ENCODE results near the gene DEPDC4.
A peak's percentile ranks its signal among the peaks of the same experiment; 100 is the strongest.

The DEPDC4 gene

DNA sequence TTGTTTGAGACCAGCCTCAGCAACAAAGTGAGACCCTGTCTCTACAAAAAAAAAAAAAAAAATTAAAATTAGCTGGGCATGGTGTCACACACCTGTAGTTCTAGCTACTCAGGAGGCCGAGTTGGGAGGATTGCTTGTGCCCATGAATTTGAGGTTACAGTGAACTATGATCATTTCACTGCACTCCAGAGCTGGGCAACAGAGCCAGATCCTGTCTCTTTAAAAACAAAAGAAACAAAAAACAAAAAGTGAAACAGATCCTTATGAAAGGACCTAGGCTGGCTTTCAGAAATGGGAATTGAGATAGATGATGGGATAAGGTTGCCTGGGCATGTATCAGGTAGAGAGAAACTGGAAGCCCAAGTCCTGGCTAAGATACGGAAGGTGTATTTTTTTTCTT is 52.4 kb downstream of the DEPDC4 start:
- no peak for TF ChIP-seq CTCF (IDR thresholded peaks at IDR 0.05; ENCODE audit: insufficient read depth, low read depth, low read length, missing control alignments)
- no peak overlapping the region for H3K4me3 ChIP-seq (ENCODE audit: low read depth, low read length)
- DNase-seq (ENCODE audit: low read depth), result no peak

- TF ChIP-seq CTCF (IDR thresholded peaks at IDR 0.05; ENCODE audit: insufficient read depth, low read depth, low read length, missing control alignments), result no peak
- H3K4me3 ChIP-seq (ENCODE audit: low read depth, low read length), result no peak overlapping the region
- no peak for DNase-seq (ENCODE audit: low read depth)
Measured at GRCh38 chr12:100213016-100213891, 53.6 kb downstream of the DEPDC4 start.

DNA sequence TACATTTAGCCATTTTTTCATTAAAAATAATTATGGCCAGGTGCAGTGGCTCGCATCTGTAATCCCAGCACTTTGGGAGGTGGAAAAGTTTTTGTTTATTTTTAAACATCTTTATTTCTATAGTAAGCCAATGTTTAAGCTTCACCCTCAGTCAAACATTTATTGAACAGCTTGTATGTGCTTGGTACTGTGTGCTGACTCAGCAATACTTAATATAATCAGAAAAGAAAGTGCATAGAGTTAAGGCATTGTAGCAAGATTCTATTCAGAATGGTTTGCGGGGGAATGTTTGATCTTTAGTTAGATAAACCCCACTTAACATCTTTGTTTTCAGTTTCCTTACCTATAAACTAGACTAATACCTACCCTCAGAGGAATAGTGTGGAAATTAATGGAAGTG is 55.2 kb downstream of the DEPDC4 start:
- no peak for DNase-seq (ENCODE audit: low read depth)
- no peak for TF ChIP-seq CTCF (IDR thresholded peaks at IDR 0.05; ENCODE audit: insufficient read depth, low read depth, low read length, missing control alignments)
- H3K4me3 ChIP-seq (ENCODE audit: low read depth, low read length), result no peak overlapping the region

DNA sequence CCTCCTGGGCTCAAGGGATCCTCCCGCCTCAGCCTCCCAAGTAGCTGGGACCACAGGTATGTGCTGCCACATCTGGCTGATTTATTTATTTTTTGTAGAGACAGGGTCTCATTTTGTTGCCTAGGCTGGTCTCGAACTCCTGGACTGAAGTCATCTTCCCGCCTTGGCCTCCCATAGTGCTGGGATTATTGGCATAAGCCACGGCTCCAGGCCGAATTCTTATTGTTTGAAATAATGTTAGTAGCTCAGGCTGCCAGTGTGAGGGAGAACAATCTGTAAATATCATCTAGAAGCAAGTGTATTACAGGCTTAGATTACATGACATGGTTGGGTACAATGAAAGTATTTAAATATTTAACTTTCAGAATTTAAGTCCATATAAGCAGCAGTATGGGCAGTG is 58.0 kb downstream of the DEPDC4 start:
- TF ChIP-seq CTCF (IDR thresholded peaks at IDR 0.05; ENCODE audit: insufficient read depth, low read depth, low read length, missing control alignments), result no peak
- no peak overlapping the region for H3K4me3 ChIP-seq (ENCODE audit: low read depth, low read length)
- DNase-seq (ENCODE audit: low read depth), result no peak

DNA sequence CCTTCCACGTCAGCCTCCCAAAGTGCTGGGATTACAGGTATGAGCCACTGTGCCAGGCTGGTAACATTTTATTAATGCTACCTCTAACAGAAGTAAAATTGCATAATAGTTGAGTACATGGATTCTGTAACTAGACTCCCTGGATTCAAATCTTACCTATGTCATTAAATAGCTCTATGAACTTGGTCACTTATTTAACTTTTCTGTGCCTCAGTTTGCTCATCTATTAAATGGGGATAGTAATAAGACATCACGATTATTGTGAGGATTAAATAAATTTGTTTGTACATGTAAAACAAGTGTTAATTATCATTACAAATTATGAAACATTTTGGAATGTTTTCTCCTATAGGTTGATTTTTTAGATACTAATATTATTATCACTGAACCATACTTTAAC is 59.6 kb downstream of the DEPDC4 start:
- H3K4me3 ChIP-seq (ENCODE audit: low read depth, low read length), result no peak overlapping the region
- no peak for DNase-seq (ENCODE audit: low read depth)
- TF ChIP-seq CTCF (IDR thresholded peaks at IDR 0.05; ENCODE audit: insufficient read depth, low read depth, low read length, missing control alignments), result no peak

DNA sequence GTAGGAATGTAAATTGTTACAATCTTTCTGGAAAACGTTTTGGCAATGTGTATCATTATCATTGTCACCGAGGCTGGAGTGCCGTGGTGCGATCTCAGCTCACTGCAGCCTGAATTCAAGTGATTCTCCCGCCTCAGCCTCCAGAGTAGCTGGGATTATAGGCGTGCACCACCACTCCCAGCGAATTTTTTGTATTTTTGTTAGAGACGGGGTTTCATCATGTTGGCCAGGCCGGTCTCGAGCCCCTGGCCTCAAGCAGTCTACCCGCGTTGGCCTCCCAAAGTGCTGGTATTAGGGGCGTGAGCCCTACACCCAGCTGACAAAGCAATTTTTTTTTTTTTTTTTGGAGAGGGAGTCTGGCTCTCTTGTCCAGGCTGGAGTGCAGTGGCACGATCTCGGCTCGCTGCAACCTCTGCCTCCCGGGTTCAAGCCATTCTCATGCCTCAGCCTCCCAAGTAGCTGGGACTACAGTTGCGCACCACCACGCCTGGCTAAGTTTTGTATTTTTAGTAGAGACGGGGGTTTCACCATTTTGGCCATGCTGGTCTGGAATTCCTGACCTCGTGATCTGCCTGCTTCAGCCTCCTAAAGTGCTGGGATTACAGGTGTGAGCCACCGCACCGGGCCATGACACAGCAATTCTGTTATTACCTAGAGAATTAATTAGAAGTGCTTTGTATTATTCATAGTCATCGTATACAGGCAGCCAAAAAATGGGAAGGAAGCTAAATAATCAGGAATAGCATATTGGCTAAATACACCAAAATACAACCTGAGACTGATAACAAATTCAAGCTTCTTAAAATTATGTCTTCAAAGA is 65.1 kb downstream of the DEPDC4 start:
- H3K4me3 ChIP-seq (ENCODE audit: low read depth, low read length), result peak overlapping the region; percentile 63
- TF ChIP-seq CTCF (IDR thresholded peaks at IDR 0.05; ENCODE audit: insufficient read depth, low read depth, low read length, missing control alignments), result no peak
- no peak for DNase-seq (ENCODE audit: low read depth)

All from GM12865 (cell line).